ENCODE results near the gene VTI1A. TPM values are rescaled to one million over a fixed set of nuclear protein-coding genes. Genes with fewer than 3 reads are reported as not detected.

Gene VTI1A
- total and polyA plus RNA-seq, 2 of the 8 experiments (the other 6 are each of a cell fraction or from before 2014, with no cell fraction given) = 6.0 to 20.0 TPM

DNA sequence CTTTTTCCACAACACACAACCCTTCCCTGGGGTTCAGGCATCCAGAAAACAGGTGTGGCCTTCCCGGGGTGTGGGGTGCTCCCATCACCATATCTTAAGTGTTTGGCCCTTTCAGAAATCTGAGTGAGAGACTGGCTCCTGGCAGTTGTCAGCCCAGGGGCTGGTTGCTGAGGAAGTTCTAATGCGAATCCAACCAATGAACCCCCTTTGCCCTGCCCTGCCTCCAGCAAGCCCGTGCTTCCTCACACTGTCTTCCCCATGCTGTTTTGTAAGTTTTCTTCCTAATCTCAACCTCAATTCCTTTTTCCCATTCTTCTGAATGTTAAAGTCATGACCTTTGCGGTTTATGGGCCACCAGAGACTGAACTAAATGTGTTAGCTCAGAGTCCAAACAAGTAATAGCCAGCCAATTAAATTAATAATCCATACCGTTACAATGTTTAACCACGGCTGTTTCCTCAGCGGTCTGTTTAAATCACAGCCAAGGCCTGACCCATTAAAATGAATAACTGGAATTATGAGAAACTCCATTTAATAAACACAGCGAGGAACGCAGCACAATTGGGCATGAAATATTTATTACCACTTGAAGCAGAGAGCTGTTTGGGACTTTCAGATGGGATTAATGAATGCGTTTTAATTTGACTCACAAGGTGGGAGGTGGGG, 412.1 kb downstream of the VTI1A start:
- Histone ChIP-seq H3K23me2 (ENCODE audit: low read depth, low read length) (peaks cover 5% of the 10 kb centered on the region; the same call in 1 of the 2 replicates), H2AFZ (ENCODE audit: low read length) (no peak overlapping the region), H3K79me2 (ENCODE audit: control insufficient read depth in 1 of 2, insufficient read depth in 2 of 2, low read length in 2 of 2) (no peaks in the 10 kb centered on the region), H3K14ac (ENCODE audit: insufficient read length) (no peak overlapping the region), H3K56ac (replicated peaks; ENCODE audit: insufficient read length, low read depth, low read length) (no peak overlapping the region), H3K18ac (ENCODE audit: extremely low read depth, low read length) (no peak overlapping the region), H3K4me3 (ENCODE audit: extremely low read depth in 1 of 4, insufficient read depth in 2 of 4, low read depth in 3 of 4, low read length in 4 of 4) (no peak overlapping the region), H3K36me3 (ENCODE audit: control insufficient read depth in 2 of 4, insufficient read depth in 4 of 4, low read length in 3 of 4) (no peaks in the 10 kb centered on the region), H2BK12ac (ENCODE audit: low read depth, low read length) (no peak overlapping the region), H3K79me1 (ENCODE audit: low read depth, low read length) (no peaks in the 10 kb centered on the region), H3K23ac (ENCODE audit: insufficient read length) (no peak overlapping the region), H2BK120ac (replicated peaks; ENCODE audit: low read depth, low read length) (no peak overlapping the region), H3K4me1 (replicated peaks in 1 of 4; ENCODE audit: control insufficient read depth in 3 of 4, insufficient read depth in 4 of 4, low read length in 3 of 4) (no peaks in the 10 kb centered on the region), H2BK20ac (ENCODE audit: low read length) (no peak overlapping the region), H2BK5ac (ENCODE audit: low read depth, low read length) (no peak overlapping the region), H4K20me1 (replicated peaks in 1 of 2; ENCODE audit: control insufficient read depth in 1 of 2, insufficient read depth in 2 of 2, low read length in 2 of 2) (peaks cover 0 to 3% of the 10 kb centered on the region in 2 experiments), H3K4ac (replicated peaks; ENCODE audit: insufficient read length, low read depth, low read length) (no peak overlapping the region), H3K27me3 (replicated peaks in 1 of 4; ENCODE audit: control insufficient read depth in 3 of 4, extremely low read depth in 1 of 4, insufficient read depth in 3 of 4, low read length in 3 of 4) (no peaks in the 10 kb centered on the region), H4K91ac (replicated peaks; ENCODE audit: insufficient read length, low read length) (no peak overlapping the region), H2AK5ac (ENCODE audit: low read depth, low read length) (no peak overlapping the region), H3K9ac (replicated peaks in 1 of 4; ENCODE audit: extremely low read depth in 1 of 4, low read depth in 3 of 4, low read length in 3 of 4) (no peak overlapping the region), H2BK15ac (ENCODE audit: low read length) (no peak overlapping the region), H3K27ac (ENCODE audit: low read depth, low read length) (no peak overlapping the region), H4K8ac (ENCODE audit: extremely low read depth, insufficient read depth, low read length) (no peak overlapping the region), H4K5ac (ENCODE audit: insufficient read length, low read depth, low read length) (no peak overlapping the region), H3K9me3 (ENCODE audit: insufficient read depth in 2 of 2, low read depth in 1 of 2, low read length in 1 of 2) (peaks cover 2 to 3% of the 10 kb centered on the region in 2 experiments; a peak in 3 of 4 replicates), H3K4me2 (ENCODE audit: insufficient read depth in 1 of 2, low read depth in 2 of 2, low read length in 2 of 2) (no peak overlapping the region)
- TF ChIP-seq, protein P1, sequence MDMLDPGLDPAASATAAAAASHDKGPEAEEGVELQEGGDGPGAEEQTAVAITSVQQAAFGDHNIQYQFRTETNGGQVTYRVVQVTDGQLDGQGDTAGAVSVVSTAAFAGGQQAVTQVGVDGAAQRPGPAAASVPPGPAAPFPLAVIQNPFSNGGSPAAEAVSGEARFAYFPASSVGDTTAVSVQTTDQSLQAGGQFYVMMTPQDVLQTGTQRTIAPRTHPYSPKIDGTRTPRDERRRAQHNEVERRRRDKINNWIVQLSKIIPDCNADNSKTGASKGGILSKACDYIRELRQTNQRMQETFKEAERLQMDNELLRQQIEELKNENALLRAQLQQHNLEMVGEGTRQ (IDR thresholded peaks at IDR 0.05; ENCODE audit: low read length) = no peak
- TF ChIP-seq NRF1 (IDR thresholded peaks at IDR 0.05; ENCODE audit: low read depth, low read length) = no peak
- CTCF ChIA-PET (ENCODE audit: partially characterized antibody) = no interaction called here
- 95% methylated on average over 10 of the region's 10 CpGs; no CpG with 5 or more reads in 1 of the 2 experiments for WGBS, 2 experiments (ENCODE audit: extremely low coverage in 1 of 2, insufficient coverage in 1 of 2, insufficient read length in 1 of 2, insufficient replicate concordance in 2 of 2, low coverage in 1 of 2, low lambda C conversion rate in 2 of 2, missing lambda C conversion rate in 1 of 2)
- DNase-seq (ENCODE audit: low read depth in 1 of 2, low spot score in 2 of 2) (no peak), FAIRE-seq (no peak)
- POLR2A ChIA-PET (ENCODE audit: partially characterized antibody) = no interaction called here
